HG03565 (cell line): Measurements from ENCODE around the gene SLC37A4.
A peak's percentile ranks its signal among the peaks of the same experiment; 100 is the strongest.
"Not testable (repeated sequence)": the region's sequence is repeated elsewhere in the genome, so short reads cannot be mapped to it uniquely, and the experiment has no call there.

Experiments
- ATAC-seq: cut with Tn5 transposase; IDR thresholded peaks from one replicate; pipeline ENCODE4 v1.9.1; 2021; ENCODE audit warnings: mild to moderate bottlenecking, moderate library complexity; ENCODE audit not compliant: unreplicated experiment

SLC37A4 gene

GRCh38 chr11:119030329-119031047 is at the start of gene SLC37A4:
Gene SLC37A4 (minus strand): TSS chr11:119030877.
- peak; percentile 93 for ATAC-seq

- ATAC-seq: no peak
Measured at GRCh38 chr11:119078675-119079420, 48.2 kb upstream of the SLC37A4 start.

GRCh38 chr11:119077839-119078238 is 47.2 kb upstream of the SLC37A4 start:
- ATAC-seq: no peak

GRCh38 chr11:119067371-119068222 is 36.9 kb upstream of the SLC37A4 start, which contains the start of gene VPS11:
Gene VPS11 (plus strand): TSS chr11:119067818. CDS start chr11:119067824, 6 bp downstream.
- ATAC-seq: peak; percentile 83

- ATAC-seq: no peak
Measured at GRCh38 chr11:119065369-119065768, 34.7 kb upstream of the SLC37A4 start.

- no peak for ATAC-seq
Measured at GRCh38 chr11:119062779-119063178, 32.1 kb upstream of the SLC37A4 start.

GRCh38 chr11:119061256-119061655 is 30.6 kb upstream of the SLC37A4 start:
- no peak for ATAC-seq

- not testable (repeated sequence) for ATAC-seq
Measured at GRCh38 chr11:119059128-119059527, 28.5 kb upstream of the SLC37A4 start.

GRCh38 chr11:119057000-119057769 is 26.5 kb upstream of the SLC37A4 start, which contains the start of gene HYOU1:
Gene HYOU1 (minus strand): TSS chr11:119057205. CDS start chr11:119056160, 1,045 bp downstream.
- ATAC-seq: peak; percentile 81

GRCh38 chr11:119056421-119056999 is 25.8 kb upstream of the SLC37A4 start:
- peak; percentile 2 for ATAC-seq

GRCh38 chr11:119055901-119056300 is 25.2 kb upstream of the SLC37A4 start:
- no peak for ATAC-seq

GRCh38 chr11:119054418-119054817 is 23.7 kb upstream of the SLC37A4 start:
- ATAC-seq: no peak

GRCh38 chr11:119052163-119052814 is 21.6 kb upstream of the SLC37A4 start:
- no peak for ATAC-seq

- no peak for ATAC-seq
Measured at GRCh38 chr11:119051440-119052162, 20.9 kb upstream of the SLC37A4 start.

GRCh38 chr11:119049081-119049480 is 18.4 kb upstream of the SLC37A4 start:
- no peak for ATAC-seq

GRCh38 chr11:119048644-119049043 is 18.0 kb upstream of the SLC37A4 start:
- no peak for ATAC-seq

GRCh38 chr11:119047205-119047604 is 16.5 kb upstream of the SLC37A4 start:
- no peak for ATAC-seq

- ATAC-seq: no peak
Measured at GRCh38 chr11:119046489-119046888, 15.8 kb upstream of the SLC37A4 start.

GRCh38 chr11:119044708-119045107 is 14.0 kb upstream of the SLC37A4 start:
- no peak for ATAC-seq
